Sigmoid colon (tissue), 7 donors: ENCODE measurements around the gene CIC. TPM values are rescaled to one million over a fixed set of nuclear protein-coding genes. Genes with fewer than 3 reads are reported as not detected.

ENCODE experiments used
- DNase-seq: peaks from one replicate; pipeline ENCODE4 v3.0.0-alpha.2; 2019
- H3K27ac ChIP-seq, 4 donors: fragments of 200-600 bp; sonication (generic); one replicate each; pipeline ENCODE4 v1.5.1; 2016 to 2019; ENCODE audit warnings: mild to moderate bottlenecking in 1 of 4
- H3K27me3 ChIP-seq, 3 donors: fragments of 200-600 bp; sonication (generic); one replicate each; pipeline ENCODE4 v1.5.1; 2019; ENCODE audit warnings: mild to moderate bottlenecking in 1 of 3
- H3K36me3 ChIP-seq, 4 donors: fragments of 200-600 bp; sonication (generic); one replicate each; pipeline ENCODE4 v1.5.1; 2016 to 2019
- H3K4me1 ChIP-seq, 4 donors: fragments of 200-600 bp; sonication (generic); one replicate each; pipeline ENCODE4 v1.5.1; 2017 to 2019
- H3K4me3 ChIP-seq, 4 donors: fragments of 200-600 bp; sonication (generic); one replicate each; pipeline ENCODE4 v1.5.1; 2017 to 2019; ENCODE audit warnings: mild to moderate bottlenecking in 2 of 4, moderate library complexity in 1 of 4
- H3K9me3 ChIP-seq, 4 donors: fragments of 200-600 bp in 3 of 4; sonication (generic) in 3 of 4; one replicate each; pipeline versions ENCODE4 v1.5.1 to v1.6.1; 2013 to 2019
- CTCF ChIP-seq, 4 experiments: fragments of 450-650 bp in 3 of 4; fragments of 200-600 bp in 1 of 4; IDR thresholded peaks; one replicate each; pipeline ENCODE4 v1.5.1; 2016 to 2019; ENCODE audit warnings: antibody characterized with exemption in 4 of 4, mild to moderate bottlenecking in 3 of 4, moderate library complexity in 2 of 4
- EP300 ChIP-seq, 4 donors: sonication (generic); formaldehyde crosslinking; IDR thresholded peaks; one replicate each; pipeline ENCODE4 v1.6.1; 2017; ENCODE audit warnings: antibody characterized with exemption in 4 of 4
- POLR2A ChIP-seq, 2 donors: fragments of 450-650 bp; IDR thresholded peaks; one replicate each; pipeline ENCODE4 v1.6.1; 2016; ENCODE audit warnings: antibody characterized with exemption in 2 of 2, mild to moderate bottlenecking in 2 of 2, moderate library complexity in 2 of 2
- POLR2AphosphoS5 ChIP-seq, 4 donors: sonication (generic); formaldehyde crosslinking; IDR thresholded peaks; one replicate each; pipeline ENCODE4 v1.6.1; 2017; ENCODE audit warnings: antibody characterized with exemption in 4 of 4
- WGBS, 2 donors: extraction: QIAGEN DNeasy Blood & Tissue Kit; methylation state at CpG; one replicate each; pipeline ENCODE4 v1.1.7; 2013; 5-methylcytosine and 5-hydroxymethylcytosine counted together
- intact Hi-C: fragments of 100-400 bp; cut with DNase I; formaldehyde crosslinking; loops from one replicate; pipeline ENCODE4 v1.15.1; 2023
- polyA plus RNA-seq, 3 donors: library from polyadenylated mRNA; stranded (reverse); fragments of 200-250 nt; gene quantifications; one replicate each; pipeline ENCODE4 v1.2.3, GENCODE V29; 2013
- total RNA-seq, 4 donors: library from RNA; depleted of rRNA; stranded (reverse); fragments of >200 nt; gene quantifications; one replicate each; pipeline ENCODE4 v1.1.0, GENCODE V29; 2016
- donor health status: healthy with polysubstance abuse.
- donor health status: Bipolar disorder and iron deficiency.
- donor health status: healthy.

CIC gene
- total and polyA plus RNA-seq, 7 donors = 8.4 to 42.1 (median 20.0) TPM

- WGBS, 2 donors = 92 to 96% methylated on average over 15 of the region's 15 CpGs
- H3K4me3 ChIP-seq = no peak overlapping the region
- TF ChIP-seq EP300 (IDR thresholded peaks at IDR 0.05) (no peak), POLR2A (IDR thresholded peaks at IDR 0.05) (no peak), CTCF (IDR thresholded peaks at IDR 0.05) (no peak), POLR2AphosphoS5 (IDR thresholded peaks at IDR 0.05) (no peak)
- no peaks in the 10 kb centered on the region for H3K27me3 ChIP-seq
- no peak overlapping the region for H3K27ac ChIP-seq
- no peak for DNase-seq
- intact Hi-C loops = loop anchor here (10.0 kb wide), 1 partner anchor 159 kb away; the partner anchor contains the start of gene POU2F2
- no peaks in the 10 kb centered on the region for H3K9me3 ChIP-seq
- H3K4me1 ChIP-seq = peaks cover 0 to 3% (median 0%) of the 10 kb centered on the region in 4 donors
- H3K36me3 ChIP-seq = peaks cover 26 to 69% (median 54%) of the 10 kb centered on the region in 4 donors
Observed at GRCh38 chr19:42293948-42294347, 24.9 kb downstream of the CIC start.

GRCh38 chr19:42294471-42295137 lies 25.6 kb downstream of the CIC start:
- H3K36me3 ChIP-seq = peaks cover 24 to 62% (median 47%) of the 10 kb centered on the region in 4 donors
- WGBS, 2 donors = 87% methylated on average over 24 of the region's 24 CpGs
- no peaks in the 10 kb centered on the region for H3K27me3 ChIP-seq
- DNase-seq = no peak
- H3K4me3 ChIP-seq = no peak overlapping the region
- H3K27ac ChIP-seq = no peak overlapping the region
- H3K9me3 ChIP-seq = no peaks in the 10 kb centered on the region
- peaks cover 0 to 3% (median 0%) of the 10 kb centered on the region in 4 donors for H3K4me1 ChIP-seq
- TF ChIP-seq CTCF (IDR thresholded peaks at IDR 0.05) (no peak), POLR2A (IDR thresholded peaks at IDR 0.05) (no peak), POLR2AphosphoS5 (IDR thresholded peaks at IDR 0.05) (no peak), EP300 (IDR thresholded peaks at IDR 0.05) (no peak)
- intact Hi-C loops = loop anchor here (10.0 kb wide), 1 partner anchor 160 kb away; the partner anchor contains the start of gene POU2F2

- Histone ChIP-seq H3K27ac (no peak overlapping the region), H3K36me3 (peaks cover 20 to 55% (median 40%) of the 10 kb centered on the region in 4 donors)
- TF ChIP-seq POLR2AphosphoS5 (IDR thresholded peaks at IDR 0.05) (no peak), POLR2A (IDR thresholded peaks at IDR 0.05) (no peak), CTCF (IDR thresholded peaks at IDR 0.05) (no peak), EP300 (IDR thresholded peaks at IDR 0.05) (no peak)
Observed at GRCh38 chr19:42295342-42295741, 26.3 kb downstream of the CIC start.

GRCh38 chr19:42295831-42296525 lies 26.9 kb downstream of the CIC start:
- WGBS, 2 donors = 80 to 81% methylated on average over 6 of the region's 6 CpGs
- Histone ChIP-seq H3K4me1 (peaks cover 0 to 3% (median 0%) of the 10 kb centered on the region in 4 donors), H3K27me3 (no peaks in the 10 kb centered on the region), H3K36me3 (peaks cover 19 to 49% (median 34%) of the 10 kb centered on the region in 4 donors), H3K27ac (no peak overlapping the region), H3K4me3 (no peak overlapping the region), H3K9me3 (no peaks in the 10 kb centered on the region)
- peak; percentile 89 for DNase-seq
- peak in 3 of 4 donors; percentile 20 to 35 (median 24) for TF ChIP-seq POLR2AphosphoS5 (IDR thresholded peaks at IDR 0.05)
- no peak for TF ChIP-seq EP300 (IDR thresholded peaks at IDR 0.05)
- TF ChIP-seq CTCF (IDR thresholded peaks at IDR 0.05) = peak; percentile 91 to 97 (median 94)
- no peak for TF ChIP-seq POLR2A (IDR thresholded peaks at IDR 0.05)
- intact Hi-C loops = loop anchor here (2.0 to 10.0 kb wide), 2 partner anchors 49 to 161 kb away; partner anchors contain the start of gene POU2F2

More at GRCh38 chr19:42295342-42295741, 26.3 kb downstream of the CIC start:
- Histone ChIP-seq H3K4me1 (peaks cover 0 to 3% (median 0%) of the 10 kb centered on the region in 4 donors), H3K4me3 (no peak overlapping the region), H3K27me3 (no peaks in the 10 kb centered on the region), H3K9me3 (no peaks in the 10 kb centered on the region)
- WGBS, 2 donors = 74 to 76% methylated on average over 5 of the region's 5 CpGs
- DNase-seq = no peak
- intact Hi-C loops = loop anchor here (10.0 kb wide), 1 partner anchor 161 kb away; the partner anchor contains the start of gene POU2F2
